ENCODE data around the gene PHF3. TPM values are rescaled to one million over a fixed set of nuclear protein-coding genes. Genes with fewer than 3 reads are reported as not detected.
A peak's percentile ranks its signal among the peaks of the same experiment; 100 is the strongest.

Gene PHF3
- total and polyA plus RNA-seq, 8 donors: 5.4 to 42.9 (median 31.2) TPM

DNA sequence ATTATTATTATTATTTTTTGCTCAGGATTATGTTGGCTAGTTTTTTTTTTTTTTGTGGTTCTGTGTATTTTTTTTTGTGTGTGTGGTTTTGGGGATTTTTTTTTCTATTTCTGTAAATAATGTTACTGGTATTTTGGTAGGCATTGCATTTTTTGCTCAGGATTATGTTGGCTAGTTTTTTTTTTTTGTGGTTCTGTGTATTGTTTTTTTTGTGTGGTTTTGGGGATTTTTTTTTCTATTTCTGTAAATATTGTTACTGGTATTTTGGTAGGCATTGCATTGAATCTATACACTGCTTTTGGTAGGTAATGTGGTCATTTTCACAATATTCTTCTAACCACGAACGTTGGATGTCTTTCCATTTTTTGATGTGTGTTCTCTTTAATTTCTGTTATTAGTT is 17.4 kb downstream of the PHF3 start:
- no peak overlapping the region for H3K4me3 ChIP-seq
- no peak for ATAC-seq
- no peak for TF ChIP-seq CTCF (IDR thresholded peaks at IDR 0.05)
- H3K9me3 ChIP-seq: no peaks in the 10 kb centered on the region
- DNase-seq: no peak
- 87 to 93% methylated on average over 2 of the region's 2 CpGs for WGBS, 2 donors
- FAIRE-seq: no peak
- peaks cover 11 to 17% (median 13%) of the 10 kb centered on the region in 3 donors for H3K4me1 ChIP-seq
- H3K27me3 ChIP-seq: no peaks in the 10 kb centered on the region
- no peak overlapping the region for H3K27ac ChIP-seq
- no peaks in the 10 kb centered on the region for H3K36me3 ChIP-seq
- intact Hi-C loops (cut with DNase I): no loop called here

DNA sequence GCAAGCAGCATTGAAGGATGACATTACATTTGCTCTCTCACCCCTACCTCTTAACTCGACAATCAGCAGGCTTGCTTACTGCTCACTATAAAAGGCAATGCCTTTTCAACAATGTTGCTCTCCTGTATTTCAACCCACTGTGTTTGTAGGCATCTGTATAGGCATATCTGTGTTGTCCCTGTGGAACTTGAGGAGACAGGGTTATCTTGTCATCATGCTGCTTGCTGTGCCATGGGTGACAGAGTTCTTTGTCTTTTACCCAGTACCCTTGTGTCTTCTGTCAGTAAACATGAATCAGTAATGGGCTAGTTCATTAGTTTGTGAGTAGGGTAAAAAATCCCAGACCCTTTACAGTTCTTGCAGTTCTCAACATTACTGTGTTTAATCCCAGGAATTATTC is 25.2 kb downstream of the PHF3 start:
- Histone ChIP-seq H3K9me3 (no peaks in the 10 kb centered on the region), H3K4me3 (no peak overlapping the region), H3K27me3 (no peaks in the 10 kb centered on the region), H3K27ac (no peak overlapping the region), H3K4me1 (peaks cover 0 to 10% (median 8%) of the 10 kb centered on the region in 3 donors), H3K36me3 (no peaks in the 10 kb centered on the region)
- no peak for DNase-seq
- ATAC-seq: no peak
- WGBS, 2 donors: 66 to 74% methylated on average over 1 of the region's 1 CpG
- FAIRE-seq: no peak
- no peak for TF ChIP-seq CTCF (IDR thresholded peaks at IDR 0.05)
- intact Hi-C loops (cut with DNase I): no loop called here

- H3K27ac ChIP-seq: no peak overlapping the region
- peak in 1 of 6 donors; percentile 21 for DNase-seq
- no peaks in the 10 kb centered on the region for H3K27me3 ChIP-seq
- no peak for FAIRE-seq
- H3K36me3 ChIP-seq: no peaks in the 10 kb centered on the region
- peaks cover 0 to 10% (median 5%) of the 10 kb centered on the region in 3 donors for H3K4me1 ChIP-seq
- 95 to 97% methylated on average over 5 of the region's 5 CpGs for WGBS, 2 donors
- no peak for TF ChIP-seq CTCF (IDR thresholded peaks at IDR 0.05)
- intact Hi-C loops (cut with DNase I): no loop called here
- no peaks in the 10 kb centered on the region for H3K9me3 ChIP-seq
- no peak for ATAC-seq
- no peak overlapping the region for H3K4me3 ChIP-seq
Observed at GRCh38 chr6:63661769-63662168, 26.2 kb downstream of the PHF3 start.

- peak overlapping the region in 2 of 4 donors; percentile 19 to 23 for H3K27ac ChIP-seq
- peak; percentile 47 to 74 (median 70) for ATAC-seq
Observed at GRCh38 chr6:63663147-63663955, 27.7 kb downstream of the PHF3 start.

More at GRCh38 chr6:63663147-63663955, 27.7 kb downstream of the PHF3 start:
- H3K4me1 ChIP-seq: peaks cover 0 to 10% (median 0%) of the 10 kb centered on the region in 3 donors
- WGBS, 2 donors: 94 to 97% methylated on average over 5 of the region's 5 CpGs
- DNase-seq: no peak
- no peaks in the 10 kb centered on the region for H3K36me3 ChIP-seq
- H3K4me3 ChIP-seq: no peak overlapping the region
- H3K9me3 ChIP-seq: no peaks in the 10 kb centered on the region
- intact Hi-C loops (cut with DNase I): no loop called here
- no peaks in the 10 kb centered on the region for H3K27me3 ChIP-seq
- FAIRE-seq: no peak
- no peak for TF ChIP-seq CTCF (IDR thresholded peaks at IDR 0.05)

Data from pancreas (tissue), 10 donors.